Panc1 (cell line): ENCODE results near the gene FHIT. TPM values are rescaled to one million over a fixed set of nuclear protein-coding genes. Genes with fewer than 3 reads are reported as not detected.

Source experiments
- ATAC-seq: fragments of 200-7000 bp; cut with Tn5 transposase; 2 replicates; pipeline ENCODE4 v1.9.1; 2020; ENCODE audit warnings: mild to moderate bottlenecking, moderate library complexity
- BruUV-seq: library from RNA; stranded (reverse); fragments of 400-500 nt; replicated peaks from 2 replicates; lab custom pipeline; 2021; lab: Mats Ljungman, UMichigan
- CTCF ChIA-PET: fragments of 300-600 bp; sonication (Branson Sonifier 250); formaldehyde crosslinking; loops from one replicate; lab custom pipeline; 2022; ENCODE audit warnings: antibody characterized with exemption; lab: Charles Lee
- POLR2A ChIA-PET: fragments of 300-600 bp; sonication (Branson Sonifier 250); formaldehyde crosslinking; loops from one replicate; lab custom pipeline; 2022; ENCODE audit warnings: antibody characterized with exemption; lab: Charles Lee
- DNase-seq: peaks from one replicate; pipeline ENCODE4 v3.0.0-alpha.2; 2010; ENCODE audit warnings: low read depth, low spot score
- H3K27ac ChIP-seq: 2 replicates; pipeline ENCODE4 v1.5.1; 2011; ENCODE audit warnings: mild to moderate bottlenecking, low read length, inconsistent platforms
- H3K27me3 ChIP-seq: fragments of 200-500 bp; sonication (Bioruptor generic); 2 replicates; pipeline ENCODE4 v1.6.0; 2014; ENCODE audit warnings: low read length, inconsistent platforms; ENCODE audit not compliant: control insufficient read depth, insufficient read depth
- H3K36me3 ChIP-seq: fragments of 200-500 bp; sonication (Bioruptor generic); 2 replicates; pipeline ENCODE4 v1.5.1; 2014; ENCODE audit warnings: inconsistent platforms, mild to moderate bottlenecking, low read length, moderate library complexity; ENCODE audit not compliant: control insufficient read depth, insufficient read depth
- H3K4me1 ChIP-seq: 2 replicates; pipeline ENCODE4 v1.5.1; 2011; ENCODE audit warnings: inconsistent platforms, mild to moderate bottlenecking, low read length, moderate library complexity; ENCODE audit not compliant: control insufficient read depth, insufficient read depth
- H3K4me3 ChIP-seq, 2 experiments: 2 replicates each; pipeline ENCODE4 v1.5.1; 2011 to 2012; ENCODE audit warnings: low read depth in 2 of 2, low read length in 2 of 2, mild to moderate bottlenecking in 2 of 2, inconsistent platforms in 1 of 2, moderate library complexity in 1 of 2
- H3K9me3 ChIP-seq: fragments of 200-500 bp; sonication (Bioruptor generic); 2 replicates; pipeline ENCODE4 v1.5.1; 2014; ENCODE audit warnings: low read depth, mild to moderate bottlenecking, inconsistent platforms, low read length, moderate library complexity; ENCODE audit not compliant: control insufficient read depth, insufficient read depth
- CTCF ChIP-seq: fragments of 450-650 bp; IDR thresholded peaks from 2 replicates; pipeline ENCODE4 v1.5.1; 2017; ENCODE audit warnings: mild to moderate bottlenecking
- POLR2AphosphoS5 ChIP-seq: IDR thresholded peaks from 2 replicates; pipeline ENCODE4 v1.6.1; 2012; ENCODE audit warnings: mild to moderate bottlenecking, low read depth, low read length, moderate library complexity
- SIN3A ChIP-seq: IDR thresholded peaks from 2 replicates; pipeline ENCODE4 v1.6.1; 2012; ENCODE audit warnings: low read depth, mild to moderate bottlenecking, low read length, moderate library complexity, borderline replicate concordance; ENCODE audit not compliant: insufficient read depth
- TCF7L2 ChIP-seq: IDR thresholded peaks from 2 replicates; pipeline ENCODE4 v1.6.1; 2011; ENCODE audit warnings: mild to moderate bottlenecking, low read depth, low read length, inconsistent platforms
- in situ Hi-C: cut with HindIII; loops from 2 replicates; pipeline ENCODE4 v1.10.0; 2016; ENCODE audit warnings: low sequenced_read_pairs, low pct_unique_long_range_greater_than_20kb
- intact Hi-C: fragments of 100-400 bp; cut with micrococcal nuclease; formaldehyde crosslinking; loops from one replicate; pipeline ENCODE4 v1.10.0; 2022; ENCODE audit not compliant: unreplicated experiment
- total RNA-seq: library from RNA; stranded (reverse); gene quantifications from one replicate; pipeline ENCODE4 v1.2.1, GENCODE V29; 2021; ENCODE audit not compliant: unreplicated experiment
- TF ChIP-seq, protein P1 (sequence below), 2 experiments: IDR thresholded peaks; 2 replicates each; pipeline ENCODE4 v1.6.1; 2011 to 2012; ENCODE audit warnings: low read depth in 2 of 2, control low read depth in 1 of 2, low read length in 1 of 2, mild to moderate bottlenecking in 1 of 2, moderate library complexity in 1 of 2; ENCODE audit not compliant: insufficient read depth in 1 of 2

The FHIT gene
- total RNA-seq, 1 experiment from 2014 or later = 2.2 TPM

GRCh38 chr3:61087465-61087864 lies 163.8 kb downstream of the FHIT start:
- intact Hi-C loops (no loop called here), in situ Hi-C loops (no loop called here)
- BruUV-seq = no TSS peak
- Histone ChIP-seq H3K9me3 (no peaks in the 10 kb centered on the region), H3K27ac (no peak overlapping the region), H3K4me3 (no peak overlapping the region), H3K4me1 (no peaks in the 10 kb centered on the region), H3K27me3 (no peaks in the 10 kb centered on the region), H3K36me3 (no peaks in the 10 kb centered on the region)
- POLR2A ChIA-PET = no interaction called here
- CTCF ChIA-PET = no interaction called here
- no peak for ATAC-seq
- no peak for DNase-seq
- TF ChIP-seq, protein P1, sequence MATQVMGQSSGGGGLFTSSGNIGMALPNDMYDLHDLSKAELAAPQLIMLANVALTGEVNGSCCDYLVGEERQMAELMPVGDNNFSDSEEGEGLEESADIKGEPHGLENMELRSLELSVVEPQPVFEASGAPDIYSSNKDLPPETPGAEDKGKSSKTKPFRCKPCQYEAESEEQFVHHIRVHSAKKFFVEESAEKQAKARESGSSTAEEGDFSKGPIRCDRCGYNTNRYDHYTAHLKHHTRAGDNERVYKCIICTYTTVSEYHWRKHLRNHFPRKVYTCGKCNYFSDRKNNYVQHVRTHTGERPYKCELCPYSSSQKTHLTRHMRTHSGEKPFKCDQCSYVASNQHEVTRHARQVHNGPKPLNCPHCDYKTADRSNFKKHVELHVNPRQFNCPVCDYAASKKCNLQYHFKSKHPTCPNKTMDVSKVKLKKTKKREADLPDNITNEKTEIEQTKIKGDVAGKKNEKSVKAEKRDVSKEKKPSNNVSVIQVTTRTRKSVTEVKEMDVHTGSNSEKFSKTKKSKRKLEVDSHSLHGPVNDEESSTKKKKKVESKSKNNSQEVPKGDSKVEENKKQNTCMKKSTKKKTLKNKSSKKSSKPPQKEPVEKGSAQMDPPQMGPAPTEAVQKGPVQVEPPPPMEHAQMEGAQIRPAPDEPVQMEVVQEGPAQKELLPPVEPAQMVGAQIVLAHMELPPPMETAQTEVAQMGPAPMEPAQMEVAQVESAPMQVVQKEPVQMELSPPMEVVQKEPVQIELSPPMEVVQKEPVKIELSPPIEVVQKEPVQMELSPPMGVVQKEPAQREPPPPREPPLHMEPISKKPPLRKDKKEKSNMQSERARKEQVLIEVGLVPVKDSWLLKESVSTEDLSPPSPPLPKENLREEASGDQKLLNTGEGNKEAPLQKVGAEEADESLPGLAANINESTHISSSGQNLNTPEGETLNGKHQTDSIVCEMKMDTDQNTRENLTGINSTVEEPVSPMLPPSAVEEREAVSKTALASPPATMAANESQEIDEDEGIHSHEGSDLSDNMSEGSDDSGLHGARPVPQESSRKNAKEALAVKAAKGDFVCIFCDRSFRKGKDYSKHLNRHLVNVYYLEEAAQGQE (IDR thresholded peaks at IDR 0.05; ENCODE audit: insufficient read depth in 1 of 2, low read depth in 2 of 2, low read length in 1 of 2) = no peak
- TF ChIP-seq TCF7L2 (no peak), POLR2AphosphoS5 (no peak), CTCF (no peak), SIN3A (no peak)

DNA sequence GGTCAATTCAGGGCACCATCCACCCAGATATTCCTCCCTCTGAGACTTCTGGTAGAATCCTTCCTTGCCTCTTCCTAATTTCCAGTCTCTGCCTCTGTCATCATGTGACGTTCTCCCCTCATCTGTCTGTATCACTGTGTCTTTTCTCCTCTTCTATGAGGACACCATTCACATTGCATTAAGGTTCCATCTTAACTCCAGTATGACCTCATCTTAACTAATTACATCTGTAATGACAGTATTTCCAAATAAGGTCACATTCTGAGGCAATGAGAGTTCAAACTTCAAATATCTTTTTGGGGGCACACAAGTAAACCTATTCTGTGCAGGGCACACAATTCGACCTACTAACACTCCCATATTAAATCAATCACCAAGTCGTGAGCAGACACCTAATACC lies 169.7 kb downstream of the FHIT start:
- Histone ChIP-seq H3K4me3 (no peak overlapping the region), H3K36me3 (no peaks in the 10 kb centered on the region), H3K4me1 (no peaks in the 10 kb centered on the region), H3K27me3 (no peaks in the 10 kb centered on the region), H3K27ac (no peak overlapping the region), H3K9me3 (no peaks in the 10 kb centered on the region)
- in situ Hi-C loops = no loop called here
- intact Hi-C loops = no loop called here
- ATAC-seq (no peak), DNase-seq (no peak)
- POLR2A ChIA-PET = no interaction called here
- CTCF ChIA-PET = no interaction called here
- no TSS peak for BruUV-seq
- TF ChIP-seq POLR2AphosphoS5 (no peak), SIN3A (no peak), TCF7L2 (no peak), CTCF (no peak)
- TF ChIP-seq, protein P1 (IDR thresholded peaks at IDR 0.05; ENCODE audit: insufficient read depth in 1 of 2, low read depth in 2 of 2, low read length in 1 of 2) = no peak
